Measurements from ENCODE around the gene EPS8L3. TPM values are rescaled to one million over a fixed set of nuclear protein-coding genes. Genes with fewer than 3 reads are reported as not detected.

The EPS8L3 gene
- total and polyA plus RNA-seq, 10 of the 15 experiments (the other 5 are each of a cell fraction or from before 2014, with no cell fraction given) = not detected

DNA sequence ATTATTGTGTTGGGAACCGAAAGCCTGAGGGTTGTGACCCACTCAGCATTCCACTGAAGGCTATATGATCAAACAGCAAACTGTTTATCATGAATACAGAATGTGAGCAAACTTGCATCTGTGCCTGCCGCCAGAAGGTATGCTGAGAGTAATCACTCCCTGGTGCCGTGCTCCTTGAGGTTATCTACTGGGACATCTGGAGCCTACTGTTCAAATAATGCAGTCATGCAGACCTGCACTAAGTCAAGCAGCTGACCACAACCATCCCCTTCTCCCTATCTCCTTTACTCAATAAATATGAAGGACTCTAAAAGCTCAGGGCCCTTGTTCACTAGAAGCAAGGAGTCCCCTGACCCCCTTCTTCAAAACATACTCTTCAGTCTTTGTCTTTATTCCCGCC is 38.2 kb downstream of the EPS8L3 start:
- ChIA-PET CTCF (no interaction called here), POLR2A (no interaction called here), RAD21 (ENCODE audit: unreplicated experiment) (no interaction called here), SMC1A (ENCODE audit: uncharacterized antibody, unreplicated experiment) (no interaction called here)
- H3K79me2 ChIP-seq (ENCODE audit: control insufficient read depth, insufficient read depth, low read length) = no peaks in the 10 kb centered on the region
- no peak for FAIRE-seq
- no peak for DNase-seq (ENCODE audit: low read depth, low spot score)
- no peaks in the 10 kb centered on the region; a peak in 1 of 4 replicates for H3K27me3 ChIP-seq (replicated peaks in 1 of 2; ENCODE audit: control insufficient read depth in 2 of 2, insufficient read depth in 2 of 2, low read length in 1 of 2)
- in situ Hi-C loops (cut with MboI) = no loop called here
- intact Hi-C loops (cut with micrococcal nuclease; ENCODE audit: unreplicated experiment) = no loop called here
- no peak for TF ChIP-seq RFX5 (IDR thresholded peaks at IDR 0.05; ENCODE audit: low read depth, low read length)
- TF ChIP-seq, protein P1, sequence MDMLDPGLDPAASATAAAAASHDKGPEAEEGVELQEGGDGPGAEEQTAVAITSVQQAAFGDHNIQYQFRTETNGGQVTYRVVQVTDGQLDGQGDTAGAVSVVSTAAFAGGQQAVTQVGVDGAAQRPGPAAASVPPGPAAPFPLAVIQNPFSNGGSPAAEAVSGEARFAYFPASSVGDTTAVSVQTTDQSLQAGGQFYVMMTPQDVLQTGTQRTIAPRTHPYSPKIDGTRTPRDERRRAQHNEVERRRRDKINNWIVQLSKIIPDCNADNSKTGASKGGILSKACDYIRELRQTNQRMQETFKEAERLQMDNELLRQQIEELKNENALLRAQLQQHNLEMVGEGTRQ (IDR thresholded peaks at IDR 0.05; ENCODE audit: borderline replicate concordance, low read depth, low read length) = no peak
- no peak for TF ChIP-seq NR2F1 (conservative IDR thresholded peaks at IDR 0.05)
- no peak for TF ChIP-seq GATAD2B (conservative IDR thresholded peaks at IDR 0.05; ENCODE audit: low read depth)
- TF ChIP-seq, protein P2, sequence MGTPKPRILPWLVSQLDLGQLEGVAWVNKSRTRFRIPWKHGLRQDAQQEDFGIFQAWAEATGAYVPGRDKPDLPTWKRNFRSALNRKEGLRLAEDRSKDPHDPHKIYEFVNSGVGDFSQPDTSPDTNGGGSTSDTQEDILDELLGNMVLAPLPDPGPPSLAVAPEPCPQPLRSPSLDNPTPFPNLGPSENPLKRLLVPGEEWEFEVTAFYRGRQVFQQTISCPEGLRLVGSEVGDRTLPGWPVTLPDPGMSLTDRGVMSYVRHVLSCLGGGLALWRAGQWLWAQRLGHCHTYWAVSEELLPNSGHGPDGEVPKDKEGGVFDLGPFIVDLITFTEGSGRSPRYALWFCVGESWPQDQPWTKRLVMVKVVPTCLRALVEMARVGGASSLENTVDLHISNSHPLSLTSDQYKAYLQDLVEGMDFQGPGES (IDR thresholded peaks at IDR 0.05) = no peak
- no peak for TF ChIP-seq RELA (IDR thresholded peaks at IDR 0.05; ENCODE audit: borderline replicate concordance, partially characterized antibody)
- WGBS (ENCODE audit: insufficient coverage, insufficient replicate concordance, low lambda C conversion rate, missing lambda C conversion rate) = 60% methylated on average over 4 of the region's 4 CpGs
- BruUV-seq (replicated peaks) = no TSS peak
- no peaks in the 10 kb centered on the region for H3K36me3 ChIP-seq (ENCODE audit: control insufficient read depth in 2 of 2, insufficient read depth in 2 of 2, low read length in 1 of 2)
- no peak overlapping the region for H3K4me2 ChIP-seq (ENCODE audit: control insufficient read depth, insufficient read depth)
- no peaks in the 10 kb centered on the region for H3K9me3 ChIP-seq (replicated peaks; ENCODE audit: control insufficient read depth, insufficient read depth, low read length)
- H2AFZ ChIP-seq (ENCODE audit: control insufficient read depth, low read depth, low read length) = no peak overlapping the region
- H3K27ac ChIP-seq (ENCODE audit: control insufficient read depth, insufficient read depth) = no peak overlapping the region
- H3K9ac ChIP-seq (ENCODE audit: control insufficient read depth, insufficient read depth, low read length) = no peak overlapping the region
- ATAC-seq = no peak
- H3K4me3 ChIP-seq = no peak overlapping the region
- no peaks in the 10 kb centered on the region for H3K4me1 ChIP-seq (ENCODE audit: control insufficient read depth, insufficient read depth, low read length)
- no peaks in the 10 kb centered on the region for H4K20me1 ChIP-seq (ENCODE audit: control insufficient read depth, insufficient read depth)

DNA sequence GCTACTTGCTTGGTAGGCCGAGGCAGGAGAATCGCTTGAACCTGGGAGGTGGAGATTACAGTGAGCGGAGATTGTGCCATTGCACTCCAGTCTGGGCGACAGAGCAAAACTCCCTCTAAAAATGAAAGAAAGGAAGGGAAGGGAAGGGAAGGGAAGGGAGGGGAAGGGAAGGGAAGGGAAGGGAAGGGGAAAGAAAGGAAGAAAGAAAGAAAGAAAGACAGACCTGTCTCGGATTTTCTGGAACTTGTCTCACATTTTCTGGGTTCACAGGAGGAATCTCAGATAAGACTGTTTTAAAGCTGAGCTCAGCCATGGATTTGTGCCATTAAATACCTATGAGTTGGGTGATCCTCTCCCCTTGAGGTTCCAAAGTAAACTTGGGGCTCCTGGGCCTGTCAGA is 38.8 kb downstream of the EPS8L3 start:
- ChIA-PET CTCF (interaction anchor here (0.8 to 0.9 kb wide), 2 partner anchors 54 to 260 kb away, joined by 3 read pairs; partner anchors contain the start of gene AHCYL1), RAD21 (ENCODE audit: unreplicated experiment) (no interaction called here), SMC1A (ENCODE audit: uncharacterized antibody, unreplicated experiment) (no interaction called here), POLR2A (no interaction called here)
- H3K27me3 ChIP-seq (replicated peaks in 1 of 2; ENCODE audit: control insufficient read depth in 2 of 2, insufficient read depth in 2 of 2, low read length in 1 of 2) = no peaks in the 10 kb centered on the region; a peak in 1 of 4 replicates
- H3K4me3 ChIP-seq = no peak overlapping the region
- H3K36me3 ChIP-seq (ENCODE audit: control insufficient read depth in 2 of 2, insufficient read depth in 2 of 2, low read length in 1 of 2) = no peaks in the 10 kb centered on the region
- WGBS (ENCODE audit: insufficient coverage, insufficient replicate concordance, low lambda C conversion rate, missing lambda C conversion rate) = 58% methylated on average over 4 of the region's 5 CpGs
- no peak overlapping the region for H3K4me2 ChIP-seq (ENCODE audit: control insufficient read depth, insufficient read depth)
- intact Hi-C loops (cut with micrococcal nuclease; ENCODE audit: unreplicated experiment) = no loop called here
- ATAC-seq (no peak), FAIRE-seq (no peak), DNase-seq (ENCODE audit: low read depth, low spot score) (no peak)
- no peaks in the 10 kb centered on the region for H3K79me2 ChIP-seq (ENCODE audit: control insufficient read depth, insufficient read depth, low read length)
- no peak for TF ChIP-seq IRF4 (IDR thresholded peaks at IDR 0.05; ENCODE audit: low read depth, low read length)
- TF ChIP-seq, protein P2 (IDR thresholded peaks at IDR 0.05) = no peak
- TF ChIP-seq GABPA (IDR thresholded peaks at IDR 0.05; ENCODE audit: low read depth) = no peak
- H2AFZ ChIP-seq (ENCODE audit: control insufficient read depth, low read depth, low read length) = no peak overlapping the region
- in situ Hi-C loops (cut with MboI) = no loop called here
- 0 out of 2 replicates have a peak, but pooled peaks cover under 1% of the 10 kb centered on the region for H3K4me1 ChIP-seq (ENCODE audit: control insufficient read depth, insufficient read depth, low read length)
- H3K9me3 ChIP-seq (replicated peaks; ENCODE audit: control insufficient read depth, insufficient read depth, low read length) = no peaks in the 10 kb centered on the region; the same call in 2 of the 3 replicates
- no peak overlapping the region for H3K9ac ChIP-seq (ENCODE audit: control insufficient read depth, insufficient read depth, low read length)
- H4K20me1 ChIP-seq (ENCODE audit: control insufficient read depth, insufficient read depth) = no peaks in the 10 kb centered on the region
- H3K27ac ChIP-seq (ENCODE audit: control insufficient read depth, insufficient read depth) = no peak overlapping the region
- no TSS peak for BruUV-seq (replicated peaks)

Data from GM12878 (cell line).